ENCODE results near the gene GPR135. TPM values are rescaled to one million over a fixed set of nuclear protein-coding genes. Genes with fewer than 3 reads are reported as not detected.
"Not testable (repeated sequence)": the region's sequence is repeated elsewhere in the genome, so short reads cannot be mapped to it uniquely, and the experiment has no call there.

Gene GPR135
- total and polyA plus RNA-seq, 5 donors from 2014 or later = 0.22 to 1.3 (median 0.35) TPM; not detected in 1

- Histone ChIP-seq H3K4me1 (ENCODE audit: control insufficient read depth, insufficient read depth, low read length, poor library complexity, severe bottlenecking) (no peaks in the 10 kb centered on the region), H3K27ac (ENCODE audit: insufficient read depth, low read length, poor library complexity, severe bottlenecking) (no peak overlapping the region), H3K9me3 (ENCODE audit: control insufficient read depth in 2 of 2, low read length in 2 of 2) (no peaks in the 10 kb centered on the region), H3K36me3 (ENCODE audit: control insufficient read depth, insufficient read depth, low read length) (no peaks in the 10 kb centered on the region), H3K27me3 (ENCODE audit: control insufficient read depth, insufficient read depth, low read length) (no peaks in the 10 kb centered on the region), H3K4me3 (ENCODE audit: low read depth, low read length) (no peak overlapping the region)
- H3K9me3 Mint-ChIP-seq = peaks cover 0 to 4% (median 0%) of the 10 kb centered on the region in 7 donors
- ATAC-seq (ENCODE audit: low read depth in 2 of 2) (no peak), DNase-seq (no peak)
- peaks cover 9% of the 10 kb centered on the region for H3K36me3 Mint-ChIP-seq
- no peaks in the 10 kb centered on the region for H3K4me1 Mint-ChIP-seq
- no peaks in the 10 kb centered on the region for H3K27me3 Mint-ChIP-seq
- H3K4me3 Mint-ChIP-seq = no peak overlapping the region
- H3K27ac Mint-ChIP-seq = no peak overlapping the region
These were observed 13.3 kb downstream of the GPR135 start for GRCh38 chr14:59451849-59452248.

DNA sequence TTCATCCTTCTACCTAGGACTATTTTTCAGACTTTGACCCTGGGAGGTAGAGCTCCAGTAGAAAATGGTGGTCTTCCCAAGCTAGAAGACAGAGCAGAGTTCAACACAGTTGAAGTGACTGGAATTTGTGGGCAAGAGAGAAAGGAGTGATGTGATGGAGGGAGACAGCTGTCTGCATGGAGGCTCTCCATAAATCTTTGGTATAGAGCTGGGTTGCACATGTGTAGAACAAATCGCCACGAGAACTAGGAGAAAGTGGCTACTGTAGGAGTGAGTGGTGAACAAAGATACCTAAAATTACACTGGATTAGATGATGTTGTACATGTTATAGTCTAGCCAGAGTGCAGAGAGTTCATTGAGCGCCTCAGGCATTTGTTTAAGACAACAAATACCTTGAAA is 14.5 kb downstream of the GPR135 start:
- no peaks in the 10 kb centered on the region for H3K27me3 ChIP-seq (ENCODE audit: control insufficient read depth, insufficient read depth, low read length)
- Mint-ChIP-seq H3K27me3 (no peaks in the 10 kb centered on the region), H3K36me3 (peaks cover 4% of the 10 kb centered on the region), H3K27ac (no peak overlapping the region), H3K4me3 (no peak overlapping the region), H3K9me3 (peaks cover 0 to 4% (median 0%) of the 10 kb centered on the region in 7 donors), H3K4me1 (no peaks in the 10 kb centered on the region)
- DNase-seq (no peak), ATAC-seq (ENCODE audit: low read depth in 2 of 2) (no peak)
- no peak overlapping the region for H3K27ac ChIP-seq (ENCODE audit: insufficient read depth, low read length, poor library complexity, severe bottlenecking)
- no peaks in the 10 kb centered on the region for H3K9me3 ChIP-seq (ENCODE audit: control insufficient read depth in 2 of 2, low read length in 2 of 2)
- no peaks in the 10 kb centered on the region for H3K4me1 ChIP-seq (ENCODE audit: control insufficient read depth, insufficient read depth, low read length, poor library complexity, severe bottlenecking)
- no peak overlapping the region for H3K4me3 ChIP-seq (ENCODE audit: low read depth, low read length)
- no peaks in the 10 kb centered on the region for H3K36me3 ChIP-seq (ENCODE audit: control insufficient read depth, insufficient read depth, low read length)

- H3K36me3 ChIP-seq (ENCODE audit: control insufficient read depth, insufficient read depth, low read length); H3K27ac ChIP-seq (ENCODE audit: insufficient read depth, low read length, poor library complexity, severe bottlenecking); H3K4me3 Mint-ChIP-seq; H3K9me3 ChIP-seq (ENCODE audit: control insufficient read depth in 2 of 2, low read length in 2 of 2); ATAC-seq (ENCODE audit: low read depth in 2 of 2); H3K36me3 Mint-ChIP-seq; H3K9me3 Mint-ChIP-seq; H3K4me1 Mint-ChIP-seq; H3K27me3 ChIP-seq (ENCODE audit: control insufficient read depth, insufficient read depth, low read length); H3K27me3 Mint-ChIP-seq; H3K4me3 ChIP-seq (ENCODE audit: low read depth, low read length); DNase-seq; H3K27ac Mint-ChIP-seq; H3K4me1 ChIP-seq (ENCODE audit: control insufficient read depth, insufficient read depth, low read length, poor library complexity, severe bottlenecking): not testable (repeated sequence)
These were observed 16.5 kb downstream of the GPR135 start for GRCh38 chr14:59448673-59449072.

DNA sequence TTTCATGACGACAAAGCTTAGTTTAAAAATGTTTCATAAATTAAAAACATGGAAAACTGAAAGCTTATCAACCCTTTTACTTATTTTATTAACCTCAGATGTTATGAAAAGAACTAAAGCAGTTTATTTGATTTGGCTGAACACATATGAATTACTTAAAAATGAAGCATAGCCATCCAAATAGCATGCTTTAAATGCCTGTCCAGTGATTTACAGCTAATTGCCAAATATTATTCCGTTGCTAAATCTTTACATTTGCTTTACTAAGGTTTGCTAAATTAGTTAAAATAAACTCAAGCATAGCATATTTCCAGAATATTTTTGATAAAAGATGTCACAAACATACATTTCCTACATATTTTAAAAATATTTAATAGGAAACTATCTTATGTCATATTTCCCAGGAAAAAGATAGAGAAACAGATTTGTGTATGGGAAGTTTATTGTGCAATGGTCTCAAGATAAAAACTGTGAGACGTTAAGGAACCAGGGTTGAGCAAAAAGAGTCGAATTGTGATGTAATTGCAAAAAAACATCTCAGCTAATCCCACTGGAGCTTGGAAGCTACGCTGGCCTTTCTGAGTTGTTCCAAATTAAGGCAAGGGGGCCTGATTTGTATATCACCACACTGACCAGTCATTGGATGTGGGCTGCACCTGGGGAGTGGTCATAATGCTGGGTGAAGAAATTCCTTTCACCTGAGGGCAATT is 25.8 kb downstream of the GPR135 start:
- H3K9me3 ChIP-seq (ENCODE audit: control insufficient read depth in 2 of 2, low read length in 2 of 2) = no peaks in the 10 kb centered on the region
- H3K27me3 Mint-ChIP-seq = no peaks in the 10 kb centered on the region
- peaks cover 3% of the 10 kb centered on the region for H3K27me3 ChIP-seq (ENCODE audit: control insufficient read depth, insufficient read depth, low read length)
- no peak overlapping the region for H3K27ac ChIP-seq (ENCODE audit: insufficient read depth, low read length, poor library complexity, severe bottlenecking)
- no peaks in the 10 kb centered on the region for H3K36me3 Mint-ChIP-seq
- DNase-seq = no peak
- no peak overlapping the region for H3K4me3 ChIP-seq (ENCODE audit: low read depth, low read length)
- no peaks in the 10 kb centered on the region for H3K4me1 ChIP-seq (ENCODE audit: control insufficient read depth, insufficient read depth, low read length, poor library complexity, severe bottlenecking)
- ATAC-seq (ENCODE audit: low read depth in 2 of 2) = no peak
- H3K36me3 ChIP-seq (ENCODE audit: control insufficient read depth, insufficient read depth, low read length) = no peaks in the 10 kb centered on the region
- H3K4me3 Mint-ChIP-seq = no peak overlapping the region
- H3K27ac Mint-ChIP-seq = no peak overlapping the region
- H3K9me3 Mint-ChIP-seq = no peaks in the 10 kb centered on the region
- peaks cover 0 to 3% (median 0%) of the 10 kb centered on the region in 4 donors for H3K4me1 Mint-ChIP-seq

DNA sequence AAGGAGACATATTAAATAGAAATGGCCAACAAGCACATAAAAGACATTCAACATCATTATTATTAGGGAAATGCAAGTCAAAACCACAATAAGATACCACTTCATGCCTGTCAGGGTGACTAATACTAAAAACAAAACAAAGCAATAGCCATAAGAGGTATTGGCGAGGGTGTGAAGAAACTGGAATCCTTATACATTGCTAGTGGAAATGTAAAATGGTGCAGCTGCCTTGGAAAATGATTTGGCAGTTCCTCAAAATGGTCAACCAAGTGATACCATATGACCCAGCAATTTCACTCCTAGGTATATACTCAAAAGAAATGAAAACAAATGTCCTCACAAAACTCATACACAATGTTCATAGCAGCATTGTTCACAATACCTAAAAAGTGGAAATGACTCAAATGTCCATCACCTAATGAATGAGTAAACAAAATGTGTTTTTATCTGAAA is 27.0 kb downstream of the GPR135 start:
- no peak for ATAC-seq (ENCODE audit: low read depth in 2 of 2)
- H3K4me1 ChIP-seq (ENCODE audit: control insufficient read depth, insufficient read depth, low read length, poor library complexity, severe bottlenecking) = no peaks in the 10 kb centered on the region
- DNase-seq = no peak
- Mint-ChIP-seq H3K4me1 (peaks cover 0 to 3% (median 0%) of the 10 kb centered on the region in 4 donors), H3K27ac (no peak overlapping the region), H3K27me3 (no peaks in the 10 kb centered on the region), H3K9me3 (no peaks in the 10 kb centered on the region), H3K4me3 (no peak overlapping the region), H3K36me3 (no peaks in the 10 kb centered on the region)
- H3K36me3 ChIP-seq (ENCODE audit: control insufficient read depth, insufficient read depth, low read length) = no peaks in the 10 kb centered on the region
- no peak overlapping the region for H3K27ac ChIP-seq (ENCODE audit: insufficient read depth, low read length, poor library complexity, severe bottlenecking)
- H3K27me3 ChIP-seq (ENCODE audit: control insufficient read depth, insufficient read depth, low read length) = peaks cover 3% of the 10 kb centered on the region
- no peak overlapping the region for H3K4me3 ChIP-seq (ENCODE audit: low read depth, low read length)
- no peaks in the 10 kb centered on the region for H3K9me3 ChIP-seq (ENCODE audit: control insufficient read depth in 2 of 2, low read length in 2 of 2)

- Mint-ChIP-seq H3K27ac (no peak overlapping the region), H3K4me1 (peaks cover 0 to 3% (median 0%) of the 10 kb centered on the region in 4 donors)
These were observed 29.2 kb downstream of the GPR135 start for GRCh38 chr14:59435987-59436386.

DNA sequence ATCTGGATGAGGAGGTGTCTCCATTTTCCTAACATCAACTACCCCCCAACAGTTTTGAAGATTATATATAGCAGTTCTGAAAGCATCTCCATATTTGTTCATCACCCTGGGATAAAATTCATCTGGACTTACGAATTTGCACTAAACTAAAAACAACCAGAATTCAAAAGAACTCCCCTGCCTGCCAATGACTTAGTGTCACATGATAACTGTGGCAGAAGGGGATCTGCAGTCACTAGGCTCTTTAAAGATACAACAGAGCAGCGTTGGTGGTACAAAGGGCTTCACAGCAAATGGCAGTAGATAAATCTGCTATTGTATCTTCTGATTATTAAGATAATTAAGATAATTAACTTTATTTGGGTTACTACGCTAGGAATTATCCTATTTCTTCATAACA is 30.1 kb downstream of the GPR135 start:
- Mint-ChIP-seq H3K9me3 (no peaks in the 10 kb centered on the region), H3K4me3 (no peak overlapping the region), H3K27ac (no peak overlapping the region), H3K4me1 (peaks cover 0 to 3% (median 0%) of the 10 kb centered on the region in 4 donors), H3K36me3 (no peaks in the 10 kb centered on the region), H3K27me3 (no peaks in the 10 kb centered on the region)
- Histone ChIP-seq H3K9me3 (ENCODE audit: control insufficient read depth in 2 of 2, low read length in 2 of 2) (no peaks in the 10 kb centered on the region), H3K27ac (ENCODE audit: insufficient read depth, low read length, poor library complexity, severe bottlenecking) (no peak overlapping the region), H3K4me1 (ENCODE audit: control insufficient read depth, insufficient read depth, low read length, poor library complexity, severe bottlenecking) (no peaks in the 10 kb centered on the region), H3K4me3 (ENCODE audit: low read depth, low read length) (no peak overlapping the region), H3K27me3 (ENCODE audit: control insufficient read depth, insufficient read depth, low read length) (peaks cover 3% of the 10 kb centered on the region), H3K36me3 (ENCODE audit: control insufficient read depth, insufficient read depth, low read length) (no peaks in the 10 kb centered on the region)
- ATAC-seq (ENCODE audit: low read depth in 2 of 2) = no peak
- DNase-seq = no peak

More at GRCh38 chr14:59435987-59436386, 29.2 kb downstream of the GPR135 start:
- Histone ChIP-seq H3K27me3 (ENCODE audit: control insufficient read depth, insufficient read depth, low read length) (peaks cover 3% of the 10 kb centered on the region), H3K4me3 (ENCODE audit: low read depth, low read length) (no peak overlapping the region), H3K27ac (ENCODE audit: insufficient read depth, low read length, poor library complexity, severe bottlenecking) (no peak overlapping the region), H3K9me3 (ENCODE audit: control insufficient read depth in 2 of 2, low read length in 2 of 2) (no peaks in the 10 kb centered on the region), H3K36me3 (ENCODE audit: control insufficient read depth, insufficient read depth, low read length) (no peaks in the 10 kb centered on the region), H3K4me1 (ENCODE audit: control insufficient read depth, insufficient read depth, low read length, poor library complexity, severe bottlenecking) (no peaks in the 10 kb centered on the region)
- Mint-ChIP-seq H3K36me3 (no peaks in the 10 kb centered on the region), H3K27me3 (no peaks in the 10 kb centered on the region), H3K9me3 (no peaks in the 10 kb centered on the region), H3K4me3 (no peak overlapping the region)
- no peak for DNase-seq
- no peak for ATAC-seq (ENCODE audit: low read depth in 2 of 2)

- ATAC-seq (ENCODE audit: low read depth in 2 of 2) (no peak), DNase-seq (no peak)
- Mint-ChIP-seq H3K36me3 (no peaks in the 10 kb centered on the region), H3K4me3 (no peak overlapping the region), H3K9me3 (no peaks in the 10 kb centered on the region), H3K4me1 (no peaks in the 10 kb centered on the region), H3K27me3 (peaks cover 8% of the 10 kb centered on the region), H3K27ac (no peak overlapping the region)
- no peaks in the 10 kb centered on the region for H3K36me3 ChIP-seq (ENCODE audit: control insufficient read depth, insufficient read depth, low read length)
- H3K9me3 ChIP-seq (ENCODE audit: control insufficient read depth in 2 of 2, low read length in 2 of 2) = no peaks in the 10 kb centered on the region
- no peaks in the 10 kb centered on the region for H3K27me3 ChIP-seq (ENCODE audit: control insufficient read depth, insufficient read depth, low read length)
- no peaks in the 10 kb centered on the region for H3K4me1 ChIP-seq (ENCODE audit: control insufficient read depth, insufficient read depth, low read length, poor library complexity, severe bottlenecking)
- H3K27ac ChIP-seq (ENCODE audit: insufficient read depth, low read length, poor library complexity, severe bottlenecking) = no peak overlapping the region
- H3K4me3 ChIP-seq (ENCODE audit: low read depth, low read length) = no peak overlapping the region
These were observed 35.4 kb downstream of the GPR135 start for GRCh38 chr14:59429790-59430189.
